PFSK-1 (cell line): Measurements from ENCODE around the gene PIEZO2.

ENCODE experiments used
- POLR2AphosphoS5 ChIP-seq: IDR thresholded peaks from 2 replicates; pipeline ENCODE4 v1.6.1; 2012; ENCODE audit warnings: low read depth, mild to moderate bottlenecking, control low read depth, low read length, moderate library complexity
- SIN3A ChIP-seq: IDR thresholded peaks from 2 replicates; pipeline ENCODE4 v1.6.1; 2012; ENCODE audit warnings: mild to moderate bottlenecking, low read length, moderate library complexity, borderline replicate concordance; ENCODE audit not compliant: insufficient read depth
- TAF1 ChIP-seq: IDR thresholded peaks from 2 replicates; pipeline ENCODE4 v1.6.1; 2012; ENCODE audit warnings: low read length, control low read depth, borderline replicate concordance; ENCODE audit not compliant: insufficient read depth

DNA sequence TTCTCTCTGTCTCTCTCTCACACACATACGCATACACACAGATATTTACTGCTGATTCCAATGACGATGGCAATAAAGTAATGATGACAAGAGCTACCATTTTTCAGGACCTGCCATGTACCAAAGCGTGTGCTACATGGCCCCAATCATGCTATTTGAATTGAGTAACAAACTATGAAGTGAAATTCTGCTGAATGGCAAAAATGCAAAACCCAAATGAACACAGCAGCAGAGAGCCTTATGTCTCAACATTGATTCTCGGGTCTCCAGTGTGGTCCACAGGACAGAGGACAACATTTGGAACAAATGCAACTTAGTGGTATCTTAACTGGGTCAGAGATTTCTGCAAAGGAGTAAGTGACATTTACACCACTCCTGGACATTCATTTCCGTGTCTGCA, 117.4 kb downstream of the PIEZO2 start:
- TF ChIP-seq POLR2AphosphoS5 (no peak), TAF1 (no peak), SIN3A (no peak)
